GM12872 (cell line): Measurements from ENCODE around the gene ABHD17B.

Experiments used
- TF ChIP-seq, protein P1 (sequence below): IDR thresholded peaks from 3 replicates; pipeline ENCODE4 v1.5.1; 2011; ENCODE audit warnings: low read depth, mild to moderate bottlenecking, low read length, moderate library complexity; ENCODE audit not compliant: insufficient read depth

Gene ABHD17B

GRCh38 chr9:71911061-71911907 is at the start of gene ABHD17B, which contains the start of gene C9orf85:
Gene ABHD17B, minus strand, starts transcription at chr9:71911193. Its CDS starts 36,113 bp downstream, at chr9:71875080.
Gene C9orf85, plus strand, starts transcription at chr9:71911639. Its CDS starts 96 bp downstream, at chr9:71911735.
- TF ChIP-seq, protein P1, sequence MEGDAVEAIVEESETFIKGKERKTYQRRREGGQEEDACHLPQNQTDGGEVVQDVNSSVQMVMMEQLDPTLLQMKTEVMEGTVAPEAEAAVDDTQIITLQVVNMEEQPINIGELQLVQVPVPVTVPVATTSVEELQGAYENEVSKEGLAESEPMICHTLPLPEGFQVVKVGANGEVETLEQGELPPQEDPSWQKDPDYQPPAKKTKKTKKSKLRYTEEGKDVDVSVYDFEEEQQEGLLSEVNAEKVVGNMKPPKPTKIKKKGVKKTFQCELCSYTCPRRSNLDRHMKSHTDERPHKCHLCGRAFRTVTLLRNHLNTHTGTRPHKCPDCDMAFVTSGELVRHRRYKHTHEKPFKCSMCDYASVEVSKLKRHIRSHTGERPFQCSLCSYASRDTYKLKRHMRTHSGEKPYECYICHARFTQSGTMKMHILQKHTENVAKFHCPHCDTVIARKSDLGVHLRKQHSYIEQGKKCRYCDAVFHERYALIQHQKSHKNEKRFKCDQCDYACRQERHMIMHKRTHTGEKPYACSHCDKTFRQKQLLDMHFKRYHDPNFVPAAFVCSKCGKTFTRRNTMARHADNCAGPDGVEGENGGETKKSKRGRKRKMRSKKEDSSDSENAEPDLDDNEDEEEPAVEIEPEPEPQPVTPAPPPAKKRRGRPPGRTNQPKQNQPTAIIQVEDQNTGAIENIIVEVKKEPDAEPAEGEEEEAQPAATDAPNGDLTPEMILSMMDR = no peak

DNA sequence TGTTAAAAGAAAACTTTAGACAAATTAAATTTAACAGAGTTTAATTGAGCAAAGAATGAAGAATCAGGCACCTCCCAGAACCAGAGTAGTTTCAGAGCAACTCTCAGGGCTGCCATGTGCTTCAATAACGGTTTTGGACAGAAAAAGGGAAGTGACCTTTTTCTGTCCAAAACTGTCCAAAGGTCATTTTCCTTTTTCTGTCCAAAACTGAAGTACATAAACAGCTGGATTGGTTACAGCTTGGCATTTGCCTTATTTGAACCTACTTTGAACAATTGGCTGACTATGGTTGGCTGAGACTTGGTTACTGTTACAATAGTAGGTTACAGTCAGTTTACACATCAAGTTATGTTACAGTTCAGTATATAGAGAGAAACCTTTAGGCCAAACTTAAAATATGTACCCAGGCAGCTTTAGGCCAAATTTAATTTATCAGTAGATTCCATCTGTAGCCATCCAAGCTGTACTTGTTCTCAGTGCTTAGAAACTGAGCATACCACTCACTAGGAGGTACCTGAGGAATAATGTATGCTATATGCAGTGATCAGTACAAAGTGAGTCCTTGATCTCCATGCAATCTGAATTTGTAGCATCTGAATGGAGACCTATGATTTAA is 44.4 kb upstream of the ABHD17B start:
- TF ChIP-seq, protein P1 = no peak

DNA sequence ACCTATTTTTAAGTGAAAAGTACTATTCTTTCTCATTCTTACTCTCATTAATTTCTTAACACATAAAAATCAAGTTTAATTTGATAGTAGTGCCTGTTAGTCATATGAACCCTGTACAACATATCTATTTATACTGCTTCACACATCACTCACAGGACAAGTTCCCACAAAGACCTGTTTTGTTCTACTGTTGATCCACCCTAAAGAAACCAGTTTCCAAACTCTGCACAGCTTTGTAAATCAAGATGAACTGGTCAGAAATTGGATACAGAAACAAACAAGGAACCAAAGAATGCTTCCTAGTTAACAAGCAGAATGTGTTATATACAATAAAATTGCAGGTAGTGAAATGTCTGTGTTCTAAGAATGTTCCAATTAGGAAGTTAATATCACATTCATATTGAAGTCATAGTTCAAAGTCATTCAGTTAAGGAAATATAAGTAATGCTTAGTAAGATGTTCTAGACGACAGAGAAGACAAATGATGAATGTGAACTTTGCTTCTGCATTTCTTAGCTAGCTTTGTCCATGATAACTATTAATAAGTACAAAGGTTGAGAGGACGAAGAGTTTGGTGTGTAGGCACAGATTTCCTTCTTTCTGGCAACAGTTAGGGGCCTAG is 33.9 kb upstream of the ABHD17B start:
- TF ChIP-seq, protein P1 = no peak

DNA sequence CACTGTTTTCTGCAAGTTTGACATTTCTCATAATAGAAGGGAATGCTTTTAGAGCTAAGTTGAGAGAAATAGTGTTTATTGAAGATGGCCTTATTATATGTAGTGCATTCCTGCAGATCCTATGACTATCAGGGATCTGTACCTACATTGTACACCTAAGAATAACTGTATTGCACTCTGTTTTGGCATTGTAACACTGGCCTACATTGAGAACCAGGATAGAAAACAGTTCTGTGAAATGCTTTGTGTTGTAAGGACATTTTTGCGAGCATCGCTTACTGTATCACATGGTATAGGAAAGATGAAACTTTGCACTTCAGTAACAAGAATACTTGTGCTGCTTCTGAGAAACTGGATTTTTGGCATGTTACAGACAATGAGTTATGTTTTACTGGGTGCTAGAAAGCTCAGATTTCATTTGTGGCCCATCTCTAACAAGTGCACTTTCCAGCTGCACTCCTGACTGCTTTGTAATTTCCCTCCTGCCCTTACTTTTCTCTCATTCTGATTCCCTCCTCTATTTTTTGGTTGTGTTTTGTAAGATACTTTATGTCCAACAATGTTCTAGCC is 31.1 kb upstream of the ABHD17B start:
- TF ChIP-seq, protein P1 = no peak

- TF ChIP-seq, protein P1 = no peak
Observed at GRCh38 chr9:71941060-71941568, 30.1 kb upstream of the ABHD17B start.

GRCh38 chr9:71937898-71938297 is 26.9 kb upstream of the ABHD17B start:
- TF ChIP-seq, protein P1 = no peak

- TF ChIP-seq, protein P1 = no peak
Observed at GRCh38 chr9:71937070-71937625, 26.2 kb upstream of the ABHD17B start.
